ENCODE results near the gene AQP2. TPM values are rescaled to one million over a fixed set of nuclear protein-coding genes. Genes with fewer than 3 reads are reported as not detected.

AQP2 gene
- total and polyA plus RNA-seq, 7 donors: not detected

GRCh38 chr12:49933796-49934195, 16.7 kb upstream of the AQP2 start:
- DNase-seq: no peak
- no peak overlapping the region for H3K27ac ChIP-seq
- H3K4me3 ChIP-seq: no peak overlapping the region
- no peaks in the 10 kb centered on the region for H3K9me3 ChIP-seq
- H3K27me3 ChIP-seq: no peaks in the 10 kb centered on the region
- intact Hi-C loops (cut with DNase I): no loop called here
- no peak for TF ChIP-seq POLR2AphosphoS5 (IDR thresholded peaks at IDR 0.05)
- no peak for TF ChIP-seq CTCF (IDR thresholded peaks at IDR 0.05)
- no peak for TF ChIP-seq POLR2A (IDR thresholded peaks at IDR 0.05)
- TF ChIP-seq EP300 (IDR thresholded peaks at IDR 0.05): no peak
- H3K36me3 ChIP-seq: no peaks in the 10 kb centered on the region
- no peaks in the 10 kb centered on the region for H3K4me1 ChIP-seq
- WGBS, 2 donors: 87 to 89% methylated on average over 5 of the region's 5 CpGs

DNA sequence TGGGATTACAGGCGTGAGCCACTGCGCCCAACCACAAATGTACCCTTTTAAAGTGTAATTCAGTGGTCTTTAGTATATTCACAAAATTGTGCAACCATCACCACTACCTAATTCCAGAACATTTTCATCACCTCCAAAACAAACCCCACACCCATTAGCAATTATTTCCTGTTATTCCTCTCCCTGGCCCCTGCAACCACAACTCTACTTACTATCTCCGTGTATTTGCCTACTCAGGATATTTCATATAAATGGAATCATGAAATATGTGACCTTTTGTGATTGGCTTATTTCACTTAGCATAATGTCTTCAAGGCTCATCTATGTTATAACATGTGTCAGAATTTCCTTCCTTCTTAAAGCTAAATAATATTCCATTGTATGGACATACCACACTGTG, 16.0 kb upstream of the AQP2 start:
- 91 to 92% methylated on average over 3 of the region's 3 CpGs for WGBS, 2 donors

GRCh38 chr12:49936925-49937324, 13.6 kb upstream of the AQP2 start:
- Histone ChIP-seq H3K36me3 (no peaks in the 10 kb centered on the region), H3K9me3 (no peaks in the 10 kb centered on the region), H3K4me3 (no peak overlapping the region), H3K27me3 (no peaks in the 10 kb centered on the region), H3K27ac (no peak overlapping the region), H3K4me1 (no peaks in the 10 kb centered on the region)
- DNase-seq: no peak
- intact Hi-C loops (cut with DNase I): no loop called here
- no peak for TF ChIP-seq POLR2AphosphoS5 (IDR thresholded peaks at IDR 0.05)
- no peak for TF ChIP-seq POLR2A (IDR thresholded peaks at IDR 0.05)
- TF ChIP-seq EP300 (IDR thresholded peaks at IDR 0.05): no peak
- WGBS, 2 donors: 82 to 94% methylated on average over 3 of the region's 3 CpGs

More for the DNA sequence above, 16.0 kb upstream of the AQP2 start:
- Histone ChIP-seq H3K27me3 (no peaks in the 10 kb centered on the region), H3K4me1 (no peaks in the 10 kb centered on the region), H3K27ac (no peak overlapping the region), H3K36me3 (no peaks in the 10 kb centered on the region), H3K4me3 (no peak overlapping the region), H3K9me3 (no peaks in the 10 kb centered on the region)
- TF ChIP-seq EP300 (IDR thresholded peaks at IDR 0.05) (no peak), CTCF (IDR thresholded peaks at IDR 0.05) (no peak), POLR2AphosphoS5 (IDR thresholded peaks at IDR 0.05) (no peak), POLR2A (IDR thresholded peaks at IDR 0.05) (no peak)
- no peak for DNase-seq
- intact Hi-C loops (cut with DNase I): no loop called here

DNA sequence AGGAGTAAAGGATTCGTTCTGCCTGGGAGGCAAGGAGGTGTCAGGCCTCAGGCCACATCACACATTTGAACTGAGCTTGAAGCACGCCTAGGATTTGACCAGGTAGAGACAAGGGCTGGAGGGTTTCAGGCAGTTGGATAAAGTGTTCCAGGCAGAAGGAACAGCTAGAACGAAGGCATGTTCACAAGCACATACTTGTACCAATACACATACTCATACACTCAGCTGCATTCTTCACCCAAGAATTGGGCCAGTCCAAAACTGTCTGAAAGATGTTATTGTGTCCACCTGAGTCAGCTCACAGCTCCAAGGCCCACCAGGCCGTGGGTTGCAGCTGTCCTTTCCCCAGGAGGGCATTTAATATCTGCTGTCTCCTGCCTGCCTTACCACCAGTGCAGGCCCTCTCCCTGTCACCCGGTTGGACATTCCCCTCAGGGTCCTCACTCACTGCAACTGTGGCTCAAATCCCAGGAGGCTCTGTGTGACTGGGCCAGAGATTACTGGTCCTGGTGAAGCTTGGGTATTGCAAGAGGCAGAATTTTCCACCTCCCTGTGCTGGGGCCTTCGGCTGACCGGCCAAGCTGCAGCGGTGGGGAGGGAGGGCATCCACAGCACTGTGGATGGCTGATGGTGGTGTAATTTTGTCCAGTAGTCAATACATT, 12.8 kb upstream of the AQP2 start:
- Histone ChIP-seq H3K27me3 (no peaks in the 10 kb centered on the region), H3K36me3 (no peaks in the 10 kb centered on the region), H3K27ac (no peak overlapping the region), H3K4me3 (no peak overlapping the region), H3K4me1 (no peaks in the 10 kb centered on the region), H3K9me3 (no peaks in the 10 kb centered on the region)
- DNase-seq: no peak
- no peak for TF ChIP-seq POLR2A (IDR thresholded peaks at IDR 0.05)
- TF ChIP-seq POLR2AphosphoS5 (IDR thresholded peaks at IDR 0.05): no peak
- TF ChIP-seq CTCF (IDR thresholded peaks at IDR 0.05): no peak
- TF ChIP-seq EP300 (IDR thresholded peaks at IDR 0.05): no peak
- 83% methylated on average over 8 of the region's 8 CpGs for WGBS, 2 donors
- intact Hi-C loops (cut with DNase I): no loop called here

DNA sequence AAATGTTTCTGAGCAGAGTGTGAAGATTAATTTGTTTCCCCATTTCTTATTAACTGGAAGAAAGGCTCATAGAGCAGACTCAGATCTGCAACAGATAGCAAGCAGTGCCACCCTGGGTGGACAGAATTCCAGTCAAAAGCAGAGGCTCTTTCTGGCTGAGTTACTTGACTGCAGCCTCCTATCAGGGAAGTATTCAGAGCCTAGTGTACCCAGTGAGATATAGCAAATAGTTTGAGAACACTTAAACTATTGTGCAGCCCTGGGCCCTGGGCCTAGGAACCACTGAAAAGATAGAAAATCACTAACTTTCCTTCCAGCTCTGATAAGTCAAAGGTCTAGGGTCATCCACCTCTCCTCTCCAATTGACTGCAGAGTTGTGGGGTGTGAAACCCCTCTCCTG, 11.2 kb upstream of the AQP2 start:
- no peaks in the 10 kb centered on the region for H3K9me3 ChIP-seq
- no peak for DNase-seq
- H3K27ac ChIP-seq: no peak overlapping the region
- no peaks in the 10 kb centered on the region for H3K36me3 ChIP-seq
- no peak for TF ChIP-seq POLR2A (IDR thresholded peaks at IDR 0.05)
- TF ChIP-seq POLR2AphosphoS5 (IDR thresholded peaks at IDR 0.05): no peak
- no peak for TF ChIP-seq CTCF (IDR thresholded peaks at IDR 0.05)
- no peak for TF ChIP-seq EP300 (IDR thresholded peaks at IDR 0.05)
- intact Hi-C loops (cut with DNase I): no loop called here
- H3K27me3 ChIP-seq: no peaks in the 10 kb centered on the region
- H3K4me3 ChIP-seq: no peak overlapping the region
- H3K4me1 ChIP-seq: no peaks in the 10 kb centered on the region
